GM23338 (cell line): ENCODE data around the gene PRTFDC1. TPM values are rescaled to one million over a fixed set of nuclear protein-coding genes. Genes with fewer than 3 reads are reported as not detected.

Experiments
- ATAC-seq: fragments of 200-7000 bp; cut with Tn5 transposase; 3 replicates; pipeline ENCODE4 v1.9.1; 2020
- DNase-seq: peaks from one replicate; pipeline ENCODE4 v3.0.0-alpha.2; 2015; ENCODE audit warnings: low spot score
- H2AFZ ChIP-seq: fragments of 200-600 bp; sonication (generic); 2 replicates; pipeline ENCODE4 v1.8.0; 2016; ENCODE audit warnings: antibody characterized with exemption, mild to moderate bottlenecking, moderate library complexity
- H3F3A ChIP-seq: fragments of 200-600 bp; sonication (generic); replicated peaks from 2 replicates; pipeline ENCODE4 v1.8.0; 2017; ENCODE audit warnings: antibody characterized with exemption, mixed run types, low read depth
- H3K27ac ChIP-seq: fragments of 200-600 bp; sonication (generic); 2 replicates; pipeline ENCODE4 v1.6.1; 2016; ENCODE audit warnings: low read depth
- H3K27me3 ChIP-seq: fragments of 200-600 bp; sonication (generic); 2 replicates; pipeline ENCODE4 v1.8.0; 2016; ENCODE audit warnings: mild to moderate bottlenecking, mixed run types, moderate library complexity; ENCODE audit not compliant: insufficient read depth
- H3K36me3 ChIP-seq: fragments of 200-600 bp; sonication (generic); 2 replicates; pipeline ENCODE4 v1.8.0; 2016; ENCODE audit warnings: mild to moderate bottlenecking; ENCODE audit not compliant: insufficient read depth
- H3K4me1 ChIP-seq: fragments of 200-600 bp; sonication (generic); 2 replicates; pipeline ENCODE4 v1.8.0; 2016; ENCODE audit warnings: mild to moderate bottlenecking, moderate library complexity; ENCODE audit not compliant: insufficient read depth
- H3K4me2 ChIP-seq: fragments of 200-600 bp; sonication (generic); 2 replicates; pipeline ENCODE4 v1.7.1; 2017; ENCODE audit warnings: mixed run types
- H3K4me3 ChIP-seq: fragments of 200-600 bp; sonication (generic); 2 replicates; pipeline ENCODE4 v1.6.1; 2016; ENCODE audit warnings: mixed run types
- H3K79me2 ChIP-seq: fragments of 200-600 bp; sonication (generic); replicated peaks from 2 replicates; pipeline ENCODE4 v1.8.0; 2017; ENCODE audit warnings: mild to moderate bottlenecking; ENCODE audit not compliant: insufficient read depth
- H3K9me2 ChIP-seq: fragments of 200-600 bp; sonication (generic); 2 replicates; pipeline ENCODE4 v1.8.0; 2017; ENCODE audit not compliant: insufficient read depth
- H4K20me1 ChIP-seq: fragments of 200-600 bp; sonication (generic); replicated peaks from 2 replicates; pipeline ENCODE4 v1.8.0; 2017; ENCODE audit warnings: mild to moderate bottlenecking; ENCODE audit not compliant: insufficient read depth
- H3K27ac Mint-ChIP-seq: 2 replicates; pipeline ENCODE4 v1.8.0; 2020; ENCODE audit warnings: inconsistent platforms, mild to moderate bottlenecking, moderate library complexity, mixed read lengths
- H3K27me3 Mint-ChIP-seq: 3 replicates; pipeline ENCODE4 v1.8.0; 2022; ENCODE audit warnings: low read depth, mild to moderate bottlenecking, moderate library complexity, mixed read lengths, inconsistent platforms; ENCODE audit not compliant: insufficient read depth, poor library complexity
- H3K36me3 Mint-ChIP-seq: 3 replicates; pipeline ENCODE4 v1.8.0; 2021; ENCODE audit warnings: low read depth, mild to moderate bottlenecking, inconsistent platforms, moderate library complexity, mixed read lengths
- H3K4me1 Mint-ChIP-seq: 3 replicates; pipeline ENCODE4 v1.8.0; 2020; ENCODE audit warnings: mild to moderate bottlenecking, inconsistent platforms, mixed read lengths
- H3K4me3 Mint-ChIP-seq: 3 replicates; pipeline ENCODE4 v1.8.0; 2021; ENCODE audit warnings: moderate library complexity, mild to moderate bottlenecking, inconsistent platforms, mixed read lengths
- H3K9me3 Mint-ChIP-seq: 3 replicates; pipeline ENCODE4 v1.8.0; 2020; ENCODE audit warnings: moderate library complexity, mild to moderate bottlenecking, inconsistent platforms, mixed read lengths
- CREB1 ChIP-seq: fragments of 250-450 bp; sonication (Bioruptor Pico); IDR thresholded peaks from 2 replicates; pipeline ENCODE4 v1.5.0; 2020; ENCODE audit warnings: low read depth, mild to moderate bottlenecking, moderate library complexity
- CTCF ChIP-seq, 2 experiments: fragments of 200-600 bp in 1 of 2; sonication (generic) in 1 of 2; conservative IDR thresholded peaks; 2 replicates each; pipeline versions ENCODE4 v1.5.1 to v1.6.1; 2016 to 2017; ENCODE audit warnings: antibody characterized with exemption in 2 of 2, low read depth in 2 of 2, mild to moderate bottlenecking in 2 of 2, moderate library complexity in 1 of 2
- ETS1 ChIP-seq: IDR thresholded peaks from 2 replicates; pipeline ENCODE4 v1.6.1; 2016; ENCODE audit warnings: antibody characterized with exemption
- EZH2 ChIP-seq: fragments of 200-600 bp; sonication (generic); IDR thresholded peaks from one replicate; pipeline ENCODE4 v1.8.0; 2017; ENCODE audit warnings: antibody characterized with exemption, mild to moderate bottlenecking, low read depth; ENCODE audit not compliant: unreplicated experiment
- JUNB ChIP-seq: IDR thresholded peaks from one replicate; pipeline ENCODE4 v1.6.1; 2016; ENCODE audit warnings: antibody characterized with exemption; ENCODE audit not compliant: unreplicated experiment
- NANOG ChIP-seq: IDR thresholded peaks from 2 replicates; pipeline ENCODE4 v1.6.1; 2016; ENCODE audit warnings: antibody characterized with exemption, borderline replicate concordance
- STAT1 ChIP-seq: IDR thresholded peaks from one replicate; pipeline ENCODE4 v1.6.1; 2016; ENCODE audit warnings: antibody characterized with exemption; ENCODE audit not compliant: unreplicated experiment
- ZNF114 ChIP-seq: fragments of 250-450 bp; sonication (Bioruptor Pico); IDR thresholded peaks from 2 replicates; pipeline ENCODE4 v1.5.0; 2020; ENCODE audit warnings: mild to moderate bottlenecking, moderate library complexity
- ZNF331 ChIP-seq: fragments of 250-450 bp; sonication (Bioruptor Pico); IDR thresholded peaks from 2 replicates; pipeline ENCODE4 v1.5.0; 2020; ENCODE audit warnings: low read depth, mild to moderate bottlenecking, moderate library complexity
- ZNF462 ChIP-seq: fragments of 250-450 bp; sonication (Bioruptor Pico); IDR thresholded peaks from 2 replicates; pipeline ENCODE4 v1.5.0; 2020; ENCODE audit warnings: mild to moderate bottlenecking, moderate library complexity
- polyA plus RNA-seq: library from polyadenylated mRNA; unstranded; fragments of >200 nt; fragmentation: Nextera tagmentation; extraction: Ambion mirVana; gene quantifications from 2 replicates; pipeline ENCODE4 v1.2.1, GENCODE V29; 2016
- total RNA-seq: library from RNA; depleted of rRNA; stranded (reverse); fragments of >200 nt; shearing (Covaris generic); gene quantifications from 2 replicates; pipeline ENCODE4 v1.2.3, GENCODE V29; 2014

The PRTFDC1 gene
- total and polyA plus RNA-seq, 2 experiments from 2014 or later = 7.9 to 9.1 TPM

GRCh38 chr10:24974976-24975375 is 22.6 kb upstream of the PRTFDC1 start:
- Mint-ChIP-seq H3K4me1 (no peaks in the 10 kb centered on the region), H3K36me3 (no peaks in the 10 kb centered on the region), H3K27me3 (no peaks in the 10 kb centered on the region), H3K27ac (no peak overlapping the region), H3K4me3 (no peak overlapping the region), H3K9me3 (no peaks in the 10 kb centered on the region)
- ATAC-seq (no peak), DNase-seq (no peak)
- Histone ChIP-seq H3K9me2 (no peaks in the 10 kb centered on the region), H3K4me1 (no peaks in the 10 kb centered on the region), H3K36me3 (no peaks in the 10 kb centered on the region), H3K27ac (no peak overlapping the region), H3F3A (no peaks in the 10 kb centered on the region), H3K4me2 (no peak overlapping the region), H2AFZ (no peak overlapping the region), H4K20me1 (no peaks in the 10 kb centered on the region), H3K4me3 (no peak overlapping the region), H3K27me3 (no peaks in the 10 kb centered on the region), H3K79me2 (no peaks in the 10 kb centered on the region)
- TF ChIP-seq CREB1 = no peak
- no peak for TF ChIP-seq CTCF (conservative IDR thresholded peaks at IDR 0.05; ENCODE audit: low read depth in 2 of 2)
- TF ChIP-seq JUNB = no peak
- TF ChIP-seq STAT1 = no peak
- no peak for TF ChIP-seq ZNF331
- TF ChIP-seq ETS1 = no peak
- no peak for TF ChIP-seq ZNF114 (CRISPR knock-in tag)
- TF ChIP-seq NANOG = no peak
- no peak for TF ChIP-seq EZH2
- TF ChIP-seq ZNF462 = no peak
